WTC11 (cell line): Measurements from ENCODE around the gene EZR.

Experiments
- CTCF ChIP-seq: fragments of 200-600 bp; IDR thresholded peaks from 2 replicates; pipeline ENCODE4 v1.8.0; 2022; ENCODE audit warnings: antibody characterized with exemption
- MAX ChIP-seq: sonication (generic); formaldehyde crosslinking; IDR thresholded peaks from 2 replicates; pipeline ENCODE4 v1.8.0; 2022; ENCODE audit warnings: mild to moderate bottlenecking, missing genetic modification reagents

GRCh38 chr6:158803733-158804143 is 15.4 kb downstream of the EZR start:
- no peak for TF ChIP-seq CTCF
- no peak for TF ChIP-seq MAX (CRISPR knock-in tag)
